Duodenal mucosa (tissue), 2 donors: ENCODE measurements around the gene EIF4G1.

Experiments
- H3K27ac ChIP-seq: one replicate; pipeline ENCODE4 v1.7.0; 2013; ENCODE audit warnings: low read depth, low read length
- H3K27me3 ChIP-seq, 2 donors: one replicate each; pipeline ENCODE4 v1.7.0; 2013; ENCODE audit warnings: low read length in 2 of 2, control low read depth in 1 of 2; ENCODE audit not compliant: insufficient read depth in 2 of 2, control insufficient read depth in 1 of 2
- H3K36me3 ChIP-seq, 2 donors: one replicate each; pipeline ENCODE4 v1.7.0; 2013; ENCODE audit warnings: low read length in 2 of 2, control low read depth in 1 of 2; ENCODE audit not compliant: insufficient read depth in 2 of 2, control insufficient read depth in 1 of 2
- H3K4me1 ChIP-seq, 2 donors: one replicate each; pipeline ENCODE4 v1.7.0; 2013; ENCODE audit warnings: low read length in 2 of 2, control low read depth in 1 of 2; ENCODE audit not compliant: insufficient read depth in 2 of 2, control insufficient read depth in 1 of 2
- H3K4me3 ChIP-seq, 2 donors: one replicate each; pipeline ENCODE4 v1.7.0; 2013; ENCODE audit warnings: low read length in 2 of 2, low read depth in 1 of 2
- H3K9ac ChIP-seq, 2 donors: one replicate each; pipeline ENCODE4 v1.7.0; 2013; ENCODE audit warnings: low read length in 2 of 2, low read depth in 1 of 2
- H3K9me3 ChIP-seq, 2 donors: one replicate each; pipeline ENCODE4 v1.7.0; 2013; ENCODE audit warnings: low read length in 2 of 2, control low read depth in 1 of 2; ENCODE audit not compliant: control insufficient read depth in 1 of 2

Gene EIF4G1

DNA sequence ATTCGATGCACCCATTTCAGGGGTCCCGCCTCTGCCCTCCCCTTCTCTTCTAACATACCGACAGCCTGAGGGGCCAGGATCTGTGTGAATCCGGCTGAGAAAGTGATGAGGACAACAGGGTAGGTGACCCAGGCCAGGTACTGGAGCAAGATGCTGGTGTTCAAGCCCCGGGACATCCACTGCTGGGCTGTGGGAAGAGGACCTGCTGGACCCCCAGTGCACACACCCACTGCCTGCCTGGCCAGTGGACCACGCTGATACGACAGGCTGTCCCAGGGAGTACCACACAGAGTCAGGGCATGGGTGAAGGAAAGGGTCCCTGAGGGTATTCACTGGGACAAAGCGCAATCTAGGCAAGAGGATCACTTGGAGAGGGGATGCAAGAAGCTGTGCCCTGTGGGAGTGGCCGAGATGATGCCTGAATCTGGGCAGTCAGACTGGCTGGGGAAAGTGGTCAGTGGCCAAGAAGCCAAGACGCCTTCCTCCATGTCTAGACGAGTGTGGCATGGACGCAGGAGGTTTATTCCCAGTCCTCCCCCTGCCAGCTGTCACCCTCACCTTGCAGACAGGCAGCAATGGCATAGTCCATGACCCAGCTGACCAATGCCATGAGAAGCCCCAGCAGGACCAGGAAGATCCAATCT, 43.8 kb downstream of the EIF4G1 start:
- H3K9ac ChIP-seq, result no peak overlapping the region
- H3K4me3 ChIP-seq, result no peak overlapping the region
- H3K36me3 ChIP-seq, result peaks cover 6 to 39% of the 10 kb centered on the region in 2 donors
- H3K27me3 ChIP-seq, result no peaks in the 10 kb centered on the region
- no peaks in the 10 kb centered on the region for H3K9me3 ChIP-seq
- H3K27ac ChIP-seq, result no peak overlapping the region
- peaks cover 14 to 16% of the 10 kb centered on the region in 2 donors for H3K4me1 ChIP-seq

DNA sequence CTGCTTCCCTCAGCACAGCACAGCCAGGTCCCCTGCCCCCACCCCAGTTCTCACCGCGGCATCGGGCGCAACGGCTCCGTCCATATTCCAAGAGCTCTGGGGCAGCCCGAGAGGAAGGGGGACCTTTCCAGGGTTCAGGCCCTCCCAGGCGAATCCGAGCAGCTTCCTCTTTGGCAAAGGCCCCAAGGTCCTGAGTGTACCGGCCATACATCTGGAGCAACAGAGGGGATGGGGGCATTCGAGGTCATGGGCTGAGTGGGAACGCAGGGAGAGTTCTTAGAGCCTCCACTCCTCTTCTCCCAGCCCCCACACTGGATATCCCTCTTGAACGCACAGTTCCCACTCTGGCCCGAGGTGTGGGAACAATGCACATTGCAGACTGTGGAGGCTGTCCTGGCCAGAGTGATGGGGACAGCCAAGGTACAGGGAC, 44.5 kb downstream of the EIF4G1 start:
- Histone ChIP-seq H3K36me3 (peaks cover 6 to 35% of the 10 kb centered on the region in 2 donors), H3K9ac (no peak overlapping the region), H3K4me1 (peaks cover 16 to 19% of the 10 kb centered on the region in 2 donors), H3K27ac (no peak overlapping the region), H3K27me3 (no peaks in the 10 kb centered on the region), H3K9me3 (no peaks in the 10 kb centered on the region), H3K4me3 (no peak overlapping the region)

DNA sequence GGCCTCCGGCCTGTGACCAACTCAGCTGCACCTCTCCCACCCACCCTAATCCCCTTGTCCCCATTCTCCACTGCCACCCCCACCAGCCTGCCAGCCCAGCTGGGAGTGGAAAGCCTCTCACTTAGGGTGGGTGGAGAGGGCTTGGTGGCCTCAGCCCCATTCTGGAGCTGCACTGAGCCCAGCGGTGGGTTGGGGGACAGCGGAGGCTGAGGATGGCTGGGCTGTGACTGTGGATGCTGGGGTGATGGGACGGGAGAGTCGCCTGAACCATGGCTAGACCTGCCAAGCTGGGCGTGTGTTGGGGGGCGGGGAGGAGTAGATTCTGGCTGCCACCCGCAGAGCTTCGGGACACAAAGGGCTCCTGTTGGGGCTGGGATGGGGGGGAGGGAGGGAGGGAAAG, 45.2 kb downstream of the EIF4G1 start:
- H3K27me3 ChIP-seq, result no peaks in the 10 kb centered on the region
- no peak overlapping the region for H3K27ac ChIP-seq
- peaks cover 6 to 36% of the 10 kb centered on the region in 2 donors for H3K36me3 ChIP-seq
- H3K4me3 ChIP-seq, result no peak overlapping the region
- peaks cover 21 to 26% of the 10 kb centered on the region in 2 donors for H3K4me1 ChIP-seq
- H3K9me3 ChIP-seq, result no peaks in the 10 kb centered on the region
- no peak overlapping the region for H3K9ac ChIP-seq

- no peak overlapping the region for H3K27ac ChIP-seq
Observed at GRCh38 chr3:184360070-184360928, 45.9 kb downstream of the EIF4G1 start.

DNA sequence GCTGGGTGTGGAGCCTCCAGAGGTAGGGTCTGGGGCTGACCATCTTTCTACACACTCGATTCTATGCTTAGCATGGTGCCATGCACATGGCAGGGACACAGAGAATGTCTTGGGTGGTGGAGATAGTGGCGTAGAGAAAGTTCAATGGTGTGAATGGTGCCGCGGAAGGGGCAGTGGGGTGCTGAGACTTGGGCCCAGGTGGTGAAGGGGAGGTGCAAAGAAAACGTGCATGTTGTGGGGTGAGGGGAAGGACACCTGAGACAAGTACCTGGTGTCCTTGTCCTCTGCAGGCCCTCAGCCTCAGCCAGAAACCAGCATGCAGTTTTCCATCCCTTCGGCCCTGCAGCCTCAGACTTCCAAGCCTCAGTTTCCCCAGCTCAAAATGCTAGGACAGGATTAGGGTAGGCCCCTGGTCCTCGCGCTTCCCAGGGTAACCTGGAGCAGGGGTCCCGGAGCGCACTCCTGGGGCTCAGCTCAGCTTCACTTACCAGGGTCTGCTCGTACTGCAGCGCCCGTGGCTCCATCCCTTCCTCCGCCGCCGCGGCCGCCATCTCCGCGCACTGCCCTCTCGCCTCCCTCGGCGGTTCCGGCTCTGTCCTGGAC, 46.6 kb downstream of the EIF4G1 start:
- H3K27ac ChIP-seq, result peak overlapping the region; percentile 58
- H3K9me3 ChIP-seq, result no peaks in the 10 kb centered on the region
- no peaks in the 10 kb centered on the region for H3K27me3 ChIP-seq
- peaks cover 10 to 35% of the 10 kb centered on the region in 2 donors for H3K36me3 ChIP-seq
- peak overlapping the region; percentile 69 to 94 for H3K9ac ChIP-seq
- peaks cover 26 to 31% of the 10 kb centered on the region in 2 donors for H3K4me1 ChIP-seq
- H3K4me3 ChIP-seq, result peak overlapping the region; percentile 91 to 93

More at GRCh38 chr3:184360070-184360928, 45.9 kb downstream of the EIF4G1 start:
- Histone ChIP-seq H3K36me3 (peaks cover 8 to 38% of the 10 kb centered on the region in 2 donors), H3K9ac (peak overlapping the region; percentile 69 to 94), H3K9me3 (no peaks in the 10 kb centered on the region), H3K4me1 (peaks cover 26 to 31% of the 10 kb centered on the region in 2 donors), H3K4me3 (peak overlapping the region; percentile 91 to 93), H3K27me3 (no peaks in the 10 kb centered on the region)

DNA sequence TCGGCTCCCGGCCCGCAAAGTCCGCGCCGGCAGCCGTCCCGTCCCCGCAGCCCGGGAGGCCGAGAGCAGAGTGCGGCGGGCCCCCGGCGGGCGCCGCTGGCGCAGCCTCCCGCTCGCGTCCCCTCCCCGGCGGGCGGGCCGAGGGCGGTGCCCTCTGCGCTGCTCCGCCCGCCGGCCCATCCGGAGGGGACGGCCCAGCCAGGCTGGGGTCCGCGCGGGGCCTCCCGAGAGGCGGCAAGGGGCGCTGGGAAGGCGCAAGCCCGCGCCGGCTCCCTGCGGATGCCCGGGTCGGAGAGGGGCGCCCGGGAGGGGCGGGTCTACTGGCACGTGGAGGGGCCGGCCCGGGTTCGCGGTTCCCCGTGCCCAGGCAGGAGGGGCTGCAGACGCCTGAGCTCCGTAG, 47.1 kb downstream of the EIF4G1 start, which contains the start of the genes CLCN2 and POLR2H:
Gene CLCN2 (minus strand): TSS at position 74 of the 400 bp plus-strand sequence. CDS start 126 bp downstream, outside the sequence.
Gene POLR2H (plus strand): TSS at position 179 of the 400 bp plus-strand sequence. CDS start 1,783 bp downstream, outside the sequence.
- peak within 1 kb of the TSS; percentile 98 for H3K27ac ChIP-seq
- H3K36me3 ChIP-seq, result peaks cover 11 to 35% of the 10 kb centered on the region in 2 donors
- H3K4me1 ChIP-seq, result peaks cover 26 to 32% of the 10 kb centered on the region in 2 donors
- no peaks in the 10 kb centered on the region for H3K9me3 ChIP-seq
- H3K27me3 ChIP-seq, result no peaks in the 10 kb centered on the region
- H3K9ac ChIP-seq, result peak within 1 kb of the TSS; percentile 91 to 94
- H3K4me3 ChIP-seq, result peak within 1 kb of the TSS; percentile 91 to 93

DNA sequence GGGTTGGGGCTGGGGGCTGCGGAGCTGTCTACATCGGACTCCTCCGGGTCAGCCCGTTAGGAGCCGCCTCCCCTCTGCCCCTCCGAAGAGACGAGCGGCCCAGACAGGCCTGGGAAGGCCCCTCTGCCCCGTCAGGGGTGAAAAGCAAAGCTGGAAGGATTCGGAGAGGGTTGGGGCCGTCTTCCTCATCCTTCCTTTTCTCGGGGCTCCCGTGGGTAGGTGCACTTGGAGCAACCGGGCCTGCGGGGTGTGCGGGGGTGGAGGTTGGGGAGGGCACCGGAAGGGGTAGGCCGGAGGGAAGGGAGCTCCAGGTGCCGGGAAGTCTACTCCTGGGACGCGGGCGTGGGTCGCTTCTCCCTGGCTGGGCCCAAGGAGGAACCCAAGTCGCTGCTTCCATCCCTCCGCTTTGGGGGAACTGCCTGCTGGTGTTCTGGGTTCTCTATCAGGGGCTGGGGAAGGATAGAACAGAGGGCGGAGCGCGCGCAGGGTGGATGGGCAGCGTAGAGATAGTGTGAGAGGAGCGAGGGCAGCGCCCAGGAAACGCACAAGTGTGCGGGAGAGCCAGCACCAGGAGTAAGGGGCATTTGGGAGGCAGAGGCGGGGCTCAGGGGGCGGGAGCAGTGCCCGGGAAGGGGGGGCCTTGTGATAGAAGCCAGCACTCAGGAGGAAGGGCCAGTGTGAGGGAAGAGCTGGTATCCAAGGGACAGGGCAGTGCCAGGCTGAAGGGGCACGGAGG, 47.7 kb downstream of the EIF4G1 start:
- H3K4me3 ChIP-seq, result peak overlapping the region; percentile 91 to 93
- peak overlapping the region; percentile 98 for H3K27ac ChIP-seq
- H3K9ac ChIP-seq, result peak overlapping the region; percentile 91 to 94
- H3K4me1 ChIP-seq, result peaks cover 26 to 36% of the 10 kb centered on the region in 2 donors
- H3K27me3 ChIP-seq, result no peaks in the 10 kb centered on the region
- H3K9me3 ChIP-seq, result no peaks in the 10 kb centered on the region
- H3K36me3 ChIP-seq, result peaks cover 9 to 36% of the 10 kb centered on the region in 2 donors

DNA sequence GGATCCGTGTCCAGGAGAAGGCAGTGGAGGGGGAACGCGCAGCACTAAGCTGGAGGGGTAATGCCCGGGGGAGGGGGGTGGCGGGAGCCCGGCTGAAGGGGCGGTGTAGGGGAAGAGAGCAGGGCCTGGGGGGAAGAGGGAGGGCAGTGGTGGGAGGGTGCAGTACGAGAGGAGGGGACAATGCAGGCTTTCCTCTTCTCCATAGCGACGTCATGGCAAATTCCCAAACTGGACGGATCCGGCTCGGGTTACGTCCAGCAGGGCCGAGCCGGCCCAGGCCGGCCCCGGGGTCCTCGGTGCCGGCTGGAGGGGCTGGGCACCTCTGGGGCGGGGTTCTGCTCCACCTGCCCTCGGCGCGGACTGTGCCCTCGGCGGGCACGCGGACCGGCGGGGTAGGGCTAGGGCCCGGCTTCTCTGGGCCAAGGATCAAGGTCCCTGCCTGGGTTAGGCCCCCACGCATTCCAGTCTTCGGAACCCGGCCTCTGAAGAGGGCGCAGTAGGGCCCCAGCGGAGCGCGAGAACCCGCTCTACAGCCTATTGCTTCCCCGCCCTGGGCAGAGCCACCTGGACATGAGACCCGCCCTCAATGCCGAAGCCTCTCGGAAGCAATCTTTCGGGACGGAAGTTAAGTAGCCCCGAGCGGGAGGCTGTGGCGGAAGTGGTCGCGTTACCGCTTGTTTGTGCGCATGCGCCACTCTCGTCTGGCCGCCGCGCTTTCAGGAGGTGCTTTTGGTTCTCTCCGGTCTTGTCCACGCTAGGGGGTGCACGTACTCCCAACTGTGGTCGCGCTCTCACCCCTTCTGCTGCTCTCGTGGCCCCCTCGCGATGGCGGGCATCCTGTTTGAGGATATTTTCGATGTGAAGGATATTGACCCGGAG, 48.5 kb downstream of the EIF4G1 start:
- Histone ChIP-seq H3K9ac (peak overlapping the region; percentile 91 to 94), H3K27me3 (no peaks in the 10 kb centered on the region), H3K36me3 (peaks cover 12 to 34% of the 10 kb centered on the region in 2 donors), H3K4me1 (peaks cover 26 to 36% of the 10 kb centered on the region in 2 donors), H3K4me3 (peak overlapping the region; percentile 91 to 93), H3K27ac (peak overlapping the region; percentile 98), H3K9me3 (no peaks in the 10 kb centered on the region)
